Measurements from ENCODE around the gene NPHS1. TPM values are rescaled to one million over a fixed set of nuclear protein-coding genes. Genes with fewer than 3 reads are reported as not detected.

Gene NPHS1
- total and polyA plus RNA-seq, 4 donors, result under 0.01 TPM; not detected in 3

GRCh38 chr19:35790981-35791813, 61.1 kb downstream of the NPHS1 start:
- no peak overlapping the region for H3K9ac ChIP-seq (ENCODE audit: low read depth in 1 of 2, low read length in 2 of 2)
- no peaks in the 10 kb centered on the region for H3K4me1 ChIP-seq (ENCODE audit: control insufficient read depth in 4 of 4, insufficient read depth in 4 of 4, low read length in 3 of 4)
- H3K9me3 ChIP-seq (ENCODE audit: control insufficient read depth in 4 of 4, low read length in 3 of 4), result no peaks in the 10 kb centered on the region
- H3K27me3 ChIP-seq (ENCODE audit: control insufficient read depth in 4 of 4, insufficient read depth in 4 of 4, low read length in 3 of 4), result no peaks in the 10 kb centered on the region
- no peak for TF ChIP-seq FOXA2 (IDR thresholded peaks at IDR 0.05)
- no peak overlapping the region for H3K4me3 ChIP-seq (ENCODE audit: low read depth in 1 of 3, low read length in 3 of 3)
- no peak for DNase-seq (ENCODE audit: low spot score)
- no peaks in the 10 kb centered on the region for H3K36me3 ChIP-seq (ENCODE audit: control insufficient read depth in 4 of 4, insufficient read depth in 3 of 4, low read depth in 1 of 4, low read length in 3 of 4)
- H3K27ac ChIP-seq (ENCODE audit: low read depth in 1 of 2, low read length in 2 of 2), result no peak overlapping the region
- WGBS, result 82% methylated on average over 20 of the region's 20 CpGs

GRCh38 chr19:35789978-35790944, 62.0 kb downstream of the NPHS1 start:
- WGBS, result 92% methylated on average over 19 of the region's 19 CpGs
- DNase-seq (ENCODE audit: low spot score), result no peak
- no peak overlapping the region for H3K9ac ChIP-seq (ENCODE audit: low read depth in 1 of 2, low read length in 2 of 2)
- H3K27me3 ChIP-seq (ENCODE audit: control insufficient read depth in 4 of 4, insufficient read depth in 4 of 4, low read length in 3 of 4), result no peaks in the 10 kb centered on the region
- H3K27ac ChIP-seq (ENCODE audit: low read depth in 1 of 2, low read length in 2 of 2), result no peak overlapping the region
- H3K36me3 ChIP-seq (ENCODE audit: control insufficient read depth in 4 of 4, insufficient read depth in 3 of 4, low read depth in 1 of 4, low read length in 3 of 4), result no peaks in the 10 kb centered on the region
- H3K4me3 ChIP-seq (ENCODE audit: low read depth in 1 of 3, low read length in 3 of 3), result no peak overlapping the region
- H3K4me1 ChIP-seq (ENCODE audit: control insufficient read depth in 4 of 4, insufficient read depth in 4 of 4, low read length in 3 of 4), result no peaks in the 10 kb centered on the region
- H3K9me3 ChIP-seq (ENCODE audit: control insufficient read depth in 4 of 4, low read length in 3 of 4), result no peaks in the 10 kb centered on the region
- no peak for TF ChIP-seq EGR1 (IDR thresholded peaks at IDR 0.05; ENCODE audit: low read depth in 2 of 2)
- TF ChIP-seq HNF4G (IDR thresholded peaks at IDR 0.05), result no peak
- TF ChIP-seq MAX (IDR thresholded peaks at IDR 0.05), result no peak
- TF ChIP-seq ZBTB33 (IDR thresholded peaks at IDR 0.05), result no peak
- no peak for TF ChIP-seq NR2F2 (IDR thresholded peaks at IDR 0.05)
- no peak for TF ChIP-seq SP1 (IDR thresholded peaks at IDR 0.05)
- TF ChIP-seq HNF4A (conservative IDR thresholded peaks at IDR 0.05), result no peak
- no peak for TF ChIP-seq RAD21 (IDR thresholded peaks at IDR 0.05)
- no peak for TF ChIP-seq GABPA (IDR thresholded peaks at IDR 0.05 in 1 of 2, conservative IDR thresholded peaks at IDR 0.05 in 1 of 2)
- no peak for TF ChIP-seq ATF3 (IDR thresholded peaks at IDR 0.05)
- TF ChIP-seq RXRA (IDR thresholded peaks at IDR 0.05), result no peak
- no peak for TF ChIP-seq FOXA2 (IDR thresholded peaks at IDR 0.05)
- no peak for TF ChIP-seq YY1 (IDR thresholded peaks at IDR 0.05)
- TF ChIP-seq FOXA1 (IDR thresholded peaks at IDR 0.05), result no peak
- TF ChIP-seq CTCF (IDR thresholded peaks at IDR 0.05; ENCODE audit: low read depth, low read length, missing input control), result no peak
- no peak for TF ChIP-seq REST (IDR thresholded peaks at IDR 0.05)
- no peak for TF ChIP-seq JUND (IDR thresholded peaks at IDR 0.05)
- no peak for TF ChIP-seq TAF1 (conservative IDR thresholded peaks at IDR 0.05)

Data from liver (tissue), 9 donors.